ENCODE measurements around the gene CHRNA9. TPM values are rescaled to one million over a fixed set of nuclear protein-coding genes. Genes with fewer than 3 reads are reported as not detected.

The CHRNA9 gene
- total RNA-seq, 4 donors from 2014 or later: not detected

- intact Hi-C loops (cut with DNase I): loop anchor here (5.0 to 10.0 kb wide), 2 partner anchors 156 to 244 kb away; no protein-coding TSS in a partner anchor
- H3K27ac ChIP-seq: peak overlapping the region in 3 of 4 donors; percentile 21 to 73 (median 50)
- TF ChIP-seq CTCF (IDR thresholded peaks at IDR 0.05): no peak
- no peak for TF ChIP-seq POLR2A (IDR thresholded peaks at IDR 0.05)
Observed at GRCh38 chr4:40308528-40309122, 26.5 kb upstream of the CHRNA9 start.

GRCh38 chr4:40309250-40309774 is 25.8 kb upstream of the CHRNA9 start:
- H3K36me3 ChIP-seq: no peaks in the 10 kb centered on the region
- 0 to 3% methylated on average over 8 to 10 of the region's 10 CpGs for WGBS, 2 donors
- peak overlapping the region in 1 of 4 donors; percentile 39 for H3K4me3 ChIP-seq
- no peak for DNase-seq
- H3K27me3 ChIP-seq: no peaks in the 10 kb centered on the region
- H3K27ac ChIP-seq: peak overlapping the region in 3 of 4 donors; percentile 11 to 33 (median 18)
- intact Hi-C loops (cut with DNase I): loop anchor here (5.0 to 10.0 kb wide), 2 partner anchors 157 to 245 kb away; no protein-coding TSS in a partner anchor
- H3K4me1 ChIP-seq: peaks cover 4 to 44% (median 8%) of the 10 kb centered on the region in 3 donors
- no peaks in the 10 kb centered on the region for H3K9me3 ChIP-seq
- TF ChIP-seq CTCF (IDR thresholded peaks at IDR 0.05) (peak; percentile 71 to 93 (median 88)), POLR2A (IDR thresholded peaks at IDR 0.05) (no peak)

More at GRCh38 chr4:40308528-40309122, 26.5 kb upstream of the CHRNA9 start:
- no peaks in the 10 kb centered on the region for H3K36me3 ChIP-seq
- DNase-seq: no peak
- H3K27me3 ChIP-seq: no peaks in the 10 kb centered on the region
- H3K9me3 ChIP-seq: no peaks in the 10 kb centered on the region
- H3K4me3 ChIP-seq: no peak overlapping the region
- 62% methylated on average over 3 to 4 of the region's 4 CpGs for WGBS, 2 donors
- H3K4me1 ChIP-seq: peaks cover 4 to 44% (median 8%) of the 10 kb centered on the region in 3 donors

GRCh38 chr4:40310225-40310624 is 24.9 kb upstream of the CHRNA9 start:
- H3K27me3 ChIP-seq: no peaks in the 10 kb centered on the region
- H3K4me3 ChIP-seq: no peak overlapping the region
- peaks cover 4 to 44% (median 8%) of the 10 kb centered on the region in 3 donors for H3K4me1 ChIP-seq
- TF ChIP-seq POLR2A (IDR thresholded peaks at IDR 0.05) (no peak), CTCF (IDR thresholded peaks at IDR 0.05) (no peak)
- DNase-seq: no peak
- H3K9me3 ChIP-seq: no peaks in the 10 kb centered on the region
- H3K27ac ChIP-seq: no peak overlapping the region
- 98% methylated on average over 7 to 8 of the region's 8 CpGs for WGBS, 2 donors
- intact Hi-C loops (cut with DNase I): no loop called here
- H3K36me3 ChIP-seq: no peaks in the 10 kb centered on the region

GRCh38 chr4:40311811-40312346 is 23.3 kb upstream of the CHRNA9 start:
- WGBS, 2 donors: 15 to 36% methylated on average over 8 to 10 of the region's 11 CpGs
- no peaks in the 10 kb centered on the region for H3K36me3 ChIP-seq
- intact Hi-C loops (cut with DNase I): no loop called here
- peaks cover 8 to 47% (median 9%) of the 10 kb centered on the region in 3 donors for H3K4me1 ChIP-seq
- H3K27ac ChIP-seq: peak overlapping the region; percentile 32 to 65 (median 52)
- TF ChIP-seq CTCF (IDR thresholded peaks at IDR 0.05) (no peak), POLR2A (IDR thresholded peaks at IDR 0.05) (no peak)
- no peak for DNase-seq
- no peaks in the 10 kb centered on the region for H3K9me3 ChIP-seq
- H3K27me3 ChIP-seq: no peaks in the 10 kb centered on the region
- no peak overlapping the region for H3K4me3 ChIP-seq

GRCh38 chr4:40314951-40315350 is 20.2 kb upstream of the CHRNA9 start:
- intact Hi-C loops (cut with DNase I): no loop called here
- no peak for DNase-seq
- H3K36me3 ChIP-seq: no peaks in the 10 kb centered on the region
- 81 to 91% methylated on average over 5 of the region's 5 CpGs for WGBS, 2 donors
- no peaks in the 10 kb centered on the region for H3K27me3 ChIP-seq
- H3K4me1 ChIP-seq: peaks cover 8 to 48% (median 16%) of the 10 kb centered on the region in 3 donors
- no peak overlapping the region for H3K4me3 ChIP-seq
- no peaks in the 10 kb centered on the region for H3K9me3 ChIP-seq
- no peak overlapping the region for H3K27ac ChIP-seq
- TF ChIP-seq CTCF (IDR thresholded peaks at IDR 0.05): no peak
- no peak for TF ChIP-seq POLR2A (IDR thresholded peaks at IDR 0.05)
